ENCODE measurements around the gene NAA80.

NAA80 gene

DNA sequence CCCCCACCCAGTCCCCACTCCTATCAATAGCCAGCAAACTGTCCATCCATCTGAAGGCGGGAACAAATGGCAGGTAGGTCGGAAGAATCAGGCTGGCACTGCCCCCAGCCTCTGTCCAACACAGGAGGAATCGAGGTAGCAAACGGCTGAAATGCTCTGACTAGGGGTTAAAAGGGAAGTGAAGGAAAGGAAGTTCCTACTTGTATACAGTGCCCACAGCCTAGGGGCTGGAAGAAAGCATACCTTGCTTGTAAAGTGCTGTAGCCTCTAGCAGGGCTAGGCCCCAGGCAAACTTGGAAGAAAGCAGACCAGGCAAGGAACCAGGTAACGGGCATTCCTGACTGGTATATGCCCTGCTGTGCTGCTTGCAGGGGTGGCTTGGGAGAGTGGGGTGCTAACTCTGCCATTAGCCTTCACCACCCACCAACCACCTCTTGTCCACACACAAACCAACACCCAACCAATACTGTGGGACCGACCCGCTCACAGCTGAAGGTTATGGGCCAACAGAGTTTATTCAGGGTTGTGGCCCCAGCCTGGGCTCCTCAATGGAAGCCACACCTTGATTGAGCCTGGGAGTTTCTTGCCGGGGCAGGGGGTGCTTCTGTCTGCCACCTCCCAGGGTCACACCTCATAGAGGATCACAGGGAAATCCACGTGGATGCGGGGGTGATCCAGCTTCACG lies 26.4 kb upstream of the NAA80 start:
- no peak for TF ChIP-seq CREB1 (IDR thresholded peaks at IDR 0.05; ENCODE audit: low read depth)
- TF ChIP-seq NFIC (IDR thresholded peaks at IDR 0.05), result no peak
- TF ChIP-seq, protein P1, sequence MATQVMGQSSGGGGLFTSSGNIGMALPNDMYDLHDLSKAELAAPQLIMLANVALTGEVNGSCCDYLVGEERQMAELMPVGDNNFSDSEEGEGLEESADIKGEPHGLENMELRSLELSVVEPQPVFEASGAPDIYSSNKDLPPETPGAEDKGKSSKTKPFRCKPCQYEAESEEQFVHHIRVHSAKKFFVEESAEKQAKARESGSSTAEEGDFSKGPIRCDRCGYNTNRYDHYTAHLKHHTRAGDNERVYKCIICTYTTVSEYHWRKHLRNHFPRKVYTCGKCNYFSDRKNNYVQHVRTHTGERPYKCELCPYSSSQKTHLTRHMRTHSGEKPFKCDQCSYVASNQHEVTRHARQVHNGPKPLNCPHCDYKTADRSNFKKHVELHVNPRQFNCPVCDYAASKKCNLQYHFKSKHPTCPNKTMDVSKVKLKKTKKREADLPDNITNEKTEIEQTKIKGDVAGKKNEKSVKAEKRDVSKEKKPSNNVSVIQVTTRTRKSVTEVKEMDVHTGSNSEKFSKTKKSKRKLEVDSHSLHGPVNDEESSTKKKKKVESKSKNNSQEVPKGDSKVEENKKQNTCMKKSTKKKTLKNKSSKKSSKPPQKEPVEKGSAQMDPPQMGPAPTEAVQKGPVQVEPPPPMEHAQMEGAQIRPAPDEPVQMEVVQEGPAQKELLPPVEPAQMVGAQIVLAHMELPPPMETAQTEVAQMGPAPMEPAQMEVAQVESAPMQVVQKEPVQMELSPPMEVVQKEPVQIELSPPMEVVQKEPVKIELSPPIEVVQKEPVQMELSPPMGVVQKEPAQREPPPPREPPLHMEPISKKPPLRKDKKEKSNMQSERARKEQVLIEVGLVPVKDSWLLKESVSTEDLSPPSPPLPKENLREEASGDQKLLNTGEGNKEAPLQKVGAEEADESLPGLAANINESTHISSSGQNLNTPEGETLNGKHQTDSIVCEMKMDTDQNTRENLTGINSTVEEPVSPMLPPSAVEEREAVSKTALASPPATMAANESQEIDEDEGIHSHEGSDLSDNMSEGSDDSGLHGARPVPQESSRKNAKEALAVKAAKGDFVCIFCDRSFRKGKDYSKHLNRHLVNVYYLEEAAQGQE (IDR thresholded peaks at IDR 0.05; ENCODE audit: low read depth), result no peak
- TF ChIP-seq YY1 (IDR thresholded peaks at IDR 0.05; ENCODE audit: low read depth), result no peak
- no peak for TF ChIP-seq RAD21 (IDR thresholded peaks at IDR 0.05; ENCODE audit: low read depth)
- TF ChIP-seq EGR1 (IDR thresholded peaks at IDR 0.05), result no peak
- TF ChIP-seq TEAD4 (IDR thresholded peaks at IDR 0.05), result no peak
- TF ChIP-seq, protein P2, sequence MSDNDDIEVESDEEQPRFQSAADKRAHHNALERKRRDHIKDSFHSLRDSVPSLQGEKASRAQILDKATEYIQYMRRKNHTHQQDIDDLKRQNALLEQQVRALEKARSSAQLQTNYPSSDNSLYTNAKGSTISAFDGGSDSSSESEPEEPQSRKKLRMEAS (IDR thresholded peaks at IDR 0.05), result no peak
- TF ChIP-seq TCF12 (IDR thresholded peaks at IDR 0.05; ENCODE audit: low read depth), result no peak
- TF ChIP-seq CEBPB (IDR thresholded peaks at IDR 0.05), result no peak
- TF ChIP-seq EP300 (IDR thresholded peaks at IDR 0.05; ENCODE audit: borderline replicate concordance), result no peak
- TF ChIP-seq, protein P3, sequence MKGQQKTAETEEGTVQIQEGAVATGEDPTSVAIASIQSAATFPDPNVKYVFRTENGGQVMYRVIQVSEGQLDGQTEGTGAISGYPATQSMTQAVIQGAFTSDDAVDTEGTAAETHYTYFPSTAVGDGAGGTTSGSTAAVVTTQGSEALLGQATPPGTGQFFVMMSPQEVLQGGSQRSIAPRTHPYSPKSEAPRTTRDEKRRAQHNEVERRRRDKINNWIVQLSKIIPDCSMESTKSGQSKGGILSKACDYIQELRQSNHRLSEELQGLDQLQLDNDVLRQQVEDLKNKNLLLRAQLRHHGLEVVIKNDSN (IDR thresholded peaks at IDR 0.05), result no peak
- no peak for TF ChIP-seq FOXM1 (IDR thresholded peaks at IDR 0.05; ENCODE audit: borderline replicate concordance, low read depth)
- no peak for TF ChIP-seq TAF1 (IDR thresholded peaks at IDR 0.05; ENCODE audit: low read depth)
- TF ChIP-seq ZBTB7A (IDR thresholded peaks at IDR 0.05; ENCODE audit: low read depth), result no peak

DNA sequence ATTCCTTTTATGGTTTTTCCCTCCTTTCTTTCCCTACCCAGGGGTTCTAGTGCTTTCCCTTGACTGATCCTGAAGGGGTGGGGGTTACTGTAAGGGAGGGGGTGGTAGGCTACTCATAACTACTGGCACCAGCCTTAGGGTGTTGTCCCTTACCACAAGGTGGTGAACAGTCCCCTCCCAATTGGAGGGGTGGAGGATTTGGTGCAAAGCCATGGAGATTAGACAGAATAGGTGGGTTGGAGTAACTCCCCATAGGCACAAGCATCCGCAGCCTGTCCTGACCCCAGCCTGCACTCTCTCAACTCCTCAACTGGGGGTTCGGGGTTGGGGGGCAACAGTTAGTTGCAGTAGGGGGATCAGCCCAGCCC lies 25.9 kb upstream of the NAA80 start:
- no peak for TF ChIP-seq EGR1 (IDR thresholded peaks at IDR 0.05)
- no peak for TF ChIP-seq CEBPB (IDR thresholded peaks at IDR 0.05)
- TF ChIP-seq RAD21 (IDR thresholded peaks at IDR 0.05; ENCODE audit: low read depth), result no peak
- no peak for TF ChIP-seq FOXM1 (IDR thresholded peaks at IDR 0.05; ENCODE audit: borderline replicate concordance, low read depth)

DNA sequence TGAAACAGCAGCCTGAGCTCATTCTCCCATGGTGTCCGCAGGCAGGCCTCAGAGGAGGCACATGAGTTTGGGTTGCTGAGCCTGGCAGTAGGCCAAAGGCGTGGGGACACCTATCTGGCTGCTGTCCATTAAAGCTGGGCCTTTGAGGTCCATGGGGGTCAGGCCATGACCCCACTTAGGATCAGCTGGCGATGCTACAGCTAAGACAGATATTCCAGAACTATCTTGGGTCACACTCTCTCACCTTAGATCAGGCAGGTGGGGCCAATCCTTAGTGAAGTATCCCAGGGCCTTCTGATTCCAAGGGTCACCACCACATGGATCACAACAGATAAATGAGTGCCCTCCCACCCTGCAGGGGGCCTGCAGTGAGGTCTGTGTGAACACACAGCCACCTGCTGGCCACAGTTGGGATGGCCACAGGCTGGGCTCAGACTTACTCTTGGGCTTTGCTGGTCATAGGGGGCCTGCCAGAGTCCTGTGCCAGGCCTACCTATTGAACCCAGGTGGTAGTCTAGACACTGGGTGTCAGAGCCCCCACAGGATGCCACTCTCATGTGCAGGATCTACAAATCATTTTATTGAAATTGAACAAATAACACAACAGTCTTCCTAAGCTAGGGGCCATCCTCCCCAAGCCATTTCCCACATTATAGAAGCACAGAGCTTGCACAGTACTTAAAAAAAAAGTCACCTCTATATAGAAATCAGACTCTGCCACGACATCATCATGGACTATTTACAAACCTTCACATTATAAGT lies 25.3 kb upstream of the NAA80 start:
- TF ChIP-seq TCF12 (IDR thresholded peaks at IDR 0.05; ENCODE audit: low read depth) (no peak), FOXM1 (IDR thresholded peaks at IDR 0.05; ENCODE audit: borderline replicate concordance, low read depth) (no peak), ZBTB7A (IDR thresholded peaks at IDR 0.05; ENCODE audit: low read depth) (no peak), RAD21 (IDR thresholded peaks at IDR 0.05; ENCODE audit: low read depth) (peak; percentile 91), YY1 (IDR thresholded peaks at IDR 0.05; ENCODE audit: low read depth) (0 out of 2 replicates have a peak, but pooled peaks have one; percentile 15), CREB1 (IDR thresholded peaks at IDR 0.05; ENCODE audit: low read depth) (no peak), NFIC (IDR thresholded peaks at IDR 0.05) (no peak), EGR1 (IDR thresholded peaks at IDR 0.05) (no peak), TEAD4 (IDR thresholded peaks at IDR 0.05) (no peak)

DNA sequence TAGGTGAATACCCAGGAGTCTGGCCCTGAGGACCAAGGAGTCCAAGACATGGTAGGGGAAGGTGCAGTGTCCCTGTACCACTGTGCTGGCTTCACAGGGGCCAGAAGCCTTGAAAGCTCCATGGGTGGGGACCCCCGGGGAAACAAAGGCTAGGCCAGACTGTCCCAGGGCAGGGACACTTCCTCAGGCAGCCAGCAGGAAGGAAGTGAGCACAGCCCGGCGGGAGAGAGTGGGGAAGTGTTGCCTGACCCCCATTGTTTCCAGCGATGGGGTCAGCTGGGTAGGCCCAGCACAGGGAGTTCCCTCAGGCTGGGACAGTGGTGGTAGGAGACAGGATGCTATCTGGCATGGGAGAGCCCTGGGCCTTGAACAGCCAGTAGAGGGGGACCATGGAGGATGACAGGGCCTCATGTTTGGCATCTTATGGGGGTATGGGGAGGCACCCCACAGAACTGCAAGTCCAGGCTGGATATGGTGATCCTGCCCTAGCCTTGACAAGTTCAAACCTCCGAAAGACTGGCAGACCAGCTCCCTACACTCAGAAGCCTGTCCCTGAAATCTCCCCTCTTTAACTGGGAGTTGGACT lies 24.5 kb upstream of the NAA80 start:
- no peak for TF ChIP-seq RAD21 (IDR thresholded peaks at IDR 0.05; ENCODE audit: low read depth)
- no peak for TF ChIP-seq TEAD4 (IDR thresholded peaks at IDR 0.05)
- no peak for TF ChIP-seq EGR1 (IDR thresholded peaks at IDR 0.05)
- no peak for TF ChIP-seq FOXM1 (IDR thresholded peaks at IDR 0.05; ENCODE audit: borderline replicate concordance, low read depth)
- TF ChIP-seq, protein P2 (IDR thresholded peaks at IDR 0.05), result no peak
- TF ChIP-seq TAF1 (IDR thresholded peaks at IDR 0.05; ENCODE audit: low read depth), result no peak
- TF ChIP-seq, protein P3 (IDR thresholded peaks at IDR 0.05), result no peak
- no peak for TF ChIP-seq CEBPB (IDR thresholded peaks at IDR 0.05)
- TF ChIP-seq TCF12 (IDR thresholded peaks at IDR 0.05; ENCODE audit: low read depth), result no peak
- TF ChIP-seq EP300 (IDR thresholded peaks at IDR 0.05; ENCODE audit: borderline replicate concordance), result no peak
- no peak for TF ChIP-seq YY1 (IDR thresholded peaks at IDR 0.05; ENCODE audit: low read depth)
- TF ChIP-seq, protein P1 (IDR thresholded peaks at IDR 0.05; ENCODE audit: low read depth), result no peak
- no peak for TF ChIP-seq ZBTB7A (IDR thresholded peaks at IDR 0.05; ENCODE audit: low read depth)
- no peak for TF ChIP-seq NFIC (IDR thresholded peaks at IDR 0.05)
- no peak for TF ChIP-seq CREB1 (IDR thresholded peaks at IDR 0.05; ENCODE audit: low read depth)

DNA sequence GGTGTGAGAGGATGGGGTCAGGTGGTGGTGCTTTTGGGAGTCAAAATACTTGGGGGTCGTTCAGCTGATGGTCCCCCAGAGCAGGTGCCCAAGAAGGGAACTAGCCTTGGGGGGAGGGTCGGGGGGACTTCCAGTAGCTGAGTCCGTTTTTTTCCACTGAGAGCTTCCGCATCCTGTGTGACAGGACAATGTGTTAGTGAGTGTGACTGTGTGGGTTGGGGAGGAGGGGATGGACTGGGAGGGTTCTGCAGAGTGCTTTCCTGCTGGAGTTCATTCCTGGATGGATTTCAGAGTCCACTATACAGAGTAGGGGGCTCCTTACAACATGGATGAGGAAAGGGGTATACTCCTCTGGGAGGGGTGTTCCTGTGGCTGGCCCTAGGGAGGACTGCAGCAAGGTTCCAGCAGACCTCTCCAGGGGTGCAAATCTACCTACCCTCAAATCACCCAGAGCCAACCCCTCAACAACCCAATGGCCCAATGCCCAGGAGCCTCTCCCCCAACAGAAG lies 23.9 kb upstream of the NAA80 start:
- TF ChIP-seq NFIC (IDR thresholded peaks at IDR 0.05) (no peak), EP300 (IDR thresholded peaks at IDR 0.05; ENCODE audit: borderline replicate concordance) (no peak), ZBTB7A (IDR thresholded peaks at IDR 0.05; ENCODE audit: low read depth) (no peak), RAD21 (IDR thresholded peaks at IDR 0.05; ENCODE audit: low read depth) (no peak), YY1 (IDR thresholded peaks at IDR 0.05; ENCODE audit: low read depth) (no peak), CREB1 (IDR thresholded peaks at IDR 0.05; ENCODE audit: low read depth) (no peak), CEBPB (IDR thresholded peaks at IDR 0.05) (no peak), TAF1 (IDR thresholded peaks at IDR 0.05; ENCODE audit: low read depth) (no peak), TEAD4 (IDR thresholded peaks at IDR 0.05) (no peak)
- TF ChIP-seq, protein P2 (IDR thresholded peaks at IDR 0.05), result no peak
